ENCODE measurements around the gene ARHGAP29. TPM values are rescaled to one million over a fixed set of nuclear protein-coding genes. Genes with fewer than 3 reads are reported as not detected.

The ARHGAP29 gene
- polyA plus RNA-seq, 1 experiment, result 21.5 TPM

DNA sequence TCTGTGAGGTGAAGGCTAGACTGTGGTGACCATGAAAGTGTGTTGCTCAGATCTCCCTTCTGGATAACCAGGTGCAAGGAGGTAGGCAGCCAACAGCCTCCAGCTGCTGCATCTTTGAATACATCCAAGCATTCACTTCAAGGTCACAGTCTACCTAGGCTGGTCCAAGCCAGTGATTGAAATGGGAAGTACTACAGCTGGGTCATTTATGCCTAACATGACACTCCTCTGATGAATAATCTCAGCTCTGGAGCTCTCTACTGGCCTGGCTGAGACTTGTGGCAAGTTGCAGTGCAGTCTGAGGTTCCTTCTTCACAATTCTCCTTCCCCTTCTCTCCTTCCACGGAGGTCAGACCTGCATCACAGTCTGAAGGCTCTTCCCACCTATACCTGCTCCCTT is 35.0 kb upstream of the ARHGAP29 start:
- ChIA-PET POLR2A (no interaction called here), CTCF (interaction anchor here (1.2 to 2.4 kb wide), 2 partner anchors 10 to 25 kb away, joined by 4 to 5 read pairs; no protein-coding TSS in a partner anchor)
- H3K36me3 ChIP-seq (ENCODE audit: control insufficient read depth, insufficient read depth, low read length), result no peaks in the 10 kb centered on the region
- DNase-seq (ENCODE audit: low read depth), result no peak
- no peak for TF ChIP-seq CTCF (IDR thresholded peaks at IDR 0.05; ENCODE audit: insufficient read depth, low read depth, low read length)
- H3K4me3 ChIP-seq (ENCODE audit: low read depth, low read length), result no peak overlapping the region
- no peaks in the 10 kb centered on the region for H3K27me3 ChIP-seq (ENCODE audit: control insufficient read depth, insufficient read depth, low read length)

DNA sequence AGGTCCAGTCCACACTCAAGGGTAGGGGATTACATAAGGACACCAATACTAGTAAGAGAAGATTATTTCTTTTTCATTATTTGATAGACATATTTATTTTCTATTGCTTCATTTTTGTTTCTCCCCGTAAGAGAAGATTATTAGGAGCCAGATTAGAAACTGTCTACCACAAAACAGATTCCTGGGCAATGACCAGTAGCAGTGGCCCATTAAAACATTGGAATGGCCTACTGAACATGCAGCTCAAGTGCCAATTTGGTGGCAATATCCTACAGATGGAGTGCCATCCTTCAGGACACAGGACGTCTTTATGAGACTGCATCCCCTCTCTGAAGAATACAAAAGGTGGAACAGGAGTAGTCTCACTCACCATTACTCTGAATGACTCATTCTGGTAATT is 34.0 kb upstream of the ARHGAP29 start:
- ChIA-PET POLR2A (no interaction called here), CTCF (interaction anchor here (0.5 to 2.4 kb wide), 4 partner anchors 24 to 231 kb away, joined by 3 to 5 read pairs (median 3); no protein-coding TSS in a partner anchor)
- H3K36me3 ChIP-seq (ENCODE audit: control insufficient read depth, insufficient read depth, low read length), result no peaks in the 10 kb centered on the region
- no peak for TF ChIP-seq CTCF (IDR thresholded peaks at IDR 0.05; ENCODE audit: insufficient read depth, low read depth, low read length)
- H3K27me3 ChIP-seq (ENCODE audit: control insufficient read depth, insufficient read depth, low read length), result no peaks in the 10 kb centered on the region
- H3K4me3 ChIP-seq (ENCODE audit: low read depth, low read length), result no peak overlapping the region
- no peak for DNase-seq (ENCODE audit: low read depth)

DNA sequence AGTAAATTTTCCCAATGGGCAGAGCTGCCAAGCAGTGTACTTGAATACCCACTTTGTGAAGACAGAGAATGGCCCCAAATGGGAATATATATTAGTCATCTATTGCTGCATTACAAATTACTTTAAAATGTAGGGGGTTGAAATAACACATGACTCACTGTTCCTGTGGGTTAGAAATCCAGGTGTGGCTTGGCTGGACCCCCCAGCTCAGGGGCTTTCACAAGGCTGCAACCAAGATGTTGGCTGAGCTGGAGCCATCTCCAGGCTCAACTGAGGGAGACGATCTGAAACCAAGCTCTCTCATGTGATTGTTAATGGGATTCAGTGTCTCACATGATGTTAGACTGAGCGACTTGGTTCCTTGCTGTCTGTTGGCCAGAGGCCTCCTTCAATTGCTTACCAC is 33.4 kb upstream of the ARHGAP29 start:
- POLR2A ChIA-PET, result no interaction called here

DNA sequence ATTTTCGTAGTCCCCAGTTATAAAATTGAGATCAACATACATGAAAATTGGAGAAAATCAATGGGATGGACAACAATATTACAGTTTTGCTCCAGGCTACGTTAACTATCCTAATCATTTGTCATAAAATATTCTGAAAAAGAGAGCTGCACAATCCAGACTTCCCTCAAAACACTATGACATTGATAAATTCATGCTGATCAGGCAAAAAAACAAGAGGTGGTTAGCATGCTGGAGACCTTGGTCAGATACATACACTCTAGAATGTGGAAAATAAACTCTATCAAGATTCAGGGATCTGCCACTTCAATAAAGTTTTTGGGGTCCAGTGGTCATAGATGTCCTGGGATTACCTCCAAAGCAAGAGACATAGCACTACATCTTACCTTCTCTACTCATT is 32.5 kb upstream of the ARHGAP29 start:
- no peaks in the 10 kb centered on the region for H3K27me3 ChIP-seq (ENCODE audit: control insufficient read depth, insufficient read depth, low read length)
- no peak for DNase-seq (ENCODE audit: low read depth)
- H3K4me3 ChIP-seq (ENCODE audit: low read depth, low read length), result no peak overlapping the region
- no peaks in the 10 kb centered on the region for H3K36me3 ChIP-seq (ENCODE audit: control insufficient read depth, insufficient read depth, low read length)
- CTCF ChIA-PET, result interaction anchor here (0.6 to 3.0 kb wide), 6 partner anchors 10 to 328 kb away, joined by 3 to 17 read pairs (median 3); no protein-coding TSS in a partner anchor
- POLR2A ChIA-PET, result no interaction called here
- TF ChIP-seq CTCF (IDR thresholded peaks at IDR 0.05; ENCODE audit: insufficient read depth, low read depth, low read length), result no peak

More for the DNA sequence above, 33.4 kb upstream of the ARHGAP29 start:
- no peak for DNase-seq (ENCODE audit: low read depth)
- no peaks in the 10 kb centered on the region for H3K36me3 ChIP-seq (ENCODE audit: control insufficient read depth, insufficient read depth, low read length)
- H3K27me3 ChIP-seq (ENCODE audit: control insufficient read depth, insufficient read depth, low read length), result no peaks in the 10 kb centered on the region
- no peak for TF ChIP-seq CTCF (IDR thresholded peaks at IDR 0.05; ENCODE audit: insufficient read depth, low read depth, low read length)
- CTCF ChIA-PET, result interaction anchor here (0.9 to 3.0 kb wide), 5 partner anchors 11 to 231 kb away, joined by 3 to 17 read pairs (median 3); no protein-coding TSS in a partner anchor
- H3K4me3 ChIP-seq (ENCODE audit: low read depth, low read length), result no peak overlapping the region

- ChIA-PET CTCF (interaction anchor here (0.6 to 0.9 kb wide), 2 partner anchors 16 to 205 kb away, joined by 3 to 4 read pairs; no protein-coding TSS in a partner anchor), POLR2A (interaction anchor here (0.6 kb wide), 1 partner anchor 49 kb away, joined by 13 read pairs; no protein-coding TSS in a partner anchor)
- Histone ChIP-seq H3K27me3 (ENCODE audit: control insufficient read depth, insufficient read depth, low read length) (no peaks in the 10 kb centered on the region), H3K4me3 (ENCODE audit: low read depth, low read length) (no peak overlapping the region), H3K36me3 (ENCODE audit: control insufficient read depth, insufficient read depth, low read length) (no peaks in the 10 kb centered on the region)
- TF ChIP-seq CTCF (IDR thresholded peaks at IDR 0.05; ENCODE audit: insufficient read depth, low read depth, low read length), result no peak
- peak; percentile 39 for DNase-seq (ENCODE audit: low read depth)
These were observed 28.5 kb upstream of the ARHGAP29 start for GRCh38 chr1:94265906-94266305.
